Vagina (tissue), 2 donors: ENCODE data around the gene LSM3. TPM values are rescaled to one million over a fixed set of nuclear protein-coding genes. Genes with fewer than 3 reads are reported as not detected.
A peak's percentile ranks its signal among the peaks of the same experiment; 100 is the strongest.

ENCODE experiments used
- DNase-seq, 2 donors: peaks; one replicate each; pipeline ENCODE4 v3.0.0-alpha.2; 2017; ENCODE audit errors: extremely low spot score in 2 of 2
- H3K27ac ChIP-seq: fragments of 200-600 bp; sonication (generic); one replicate; pipeline ENCODE4 v1.5.1; 2019
- H3K27me3 ChIP-seq: fragments of 200-600 bp; sonication (generic); one replicate; pipeline ENCODE4 v1.5.1; 2019
- H3K36me3 ChIP-seq, 2 donors: fragments of 200-600 bp; sonication (generic); one replicate each; pipeline ENCODE4 v1.5.1; 2017 to 2019
- H3K4me1 ChIP-seq: fragments of 200-600 bp; sonication (generic); one replicate; pipeline ENCODE4 v1.5.1; 2019
- H3K4me3 ChIP-seq, 2 donors: fragments of 200-600 bp; sonication (generic); 1 replicate in 1 of 2; 2 replicates in 1 of 2; pipeline ENCODE4 v1.5.1; 2016 to 2019
- H3K9me3 ChIP-seq: fragments of 200-600 bp; sonication (generic); one replicate; pipeline ENCODE4 v1.5.1; 2019
- CTCF ChIP-seq, 3 experiments: fragments of 450-650 bp in 2 of 3; fragments of 200-600 bp in 1 of 3; sonication (generic) in 1 of 3; IDR thresholded peaks; one replicate each; pipeline ENCODE4 v1.5.1; 2017 to 2019; ENCODE audit warnings: antibody characterized with exemption in 3 of 3, mild to moderate bottlenecking in 2 of 3, moderate library complexity in 2 of 3
- POLR2A ChIP-seq, 2 donors: fragments of 450-650 bp; IDR thresholded peaks; one replicate each; pipeline ENCODE4 v1.6.1; 2017; ENCODE audit warnings: antibody characterized with exemption in 2 of 2, mild to moderate bottlenecking in 2 of 2, moderate library complexity in 2 of 2
- POLR2AphosphoS5 ChIP-seq, 2 donors: sonication (generic); formaldehyde crosslinking; IDR thresholded peaks; one replicate each; pipeline ENCODE4 v1.9.0; 2017; ENCODE audit warnings: antibody characterized with exemption in 2 of 2, mild to moderate bottlenecking in 2 of 2, low read depth in 1 of 2; ENCODE audit not compliant: insufficient read depth in 1 of 2
- intact Hi-C: fragments of 100-400 bp; cut with DNase I; formaldehyde crosslinking; loops from one replicate; pipeline ENCODE4 v1.15.1; 2023
- total RNA-seq: library from RNA; depleted of rRNA; stranded (reverse); fragments of >200 nt; gene quantifications from one replicate; pipeline ENCODE4 v1.2.3, GENCODE V29; 2016

The LSM3 gene
- total RNA-seq, 1 donor from 2014 or later, result 6.4 TPM

- no peak for DNase-seq
- Histone ChIP-seq H3K4me1 (peaks cover 50% of the 10 kb centered on the region), H3K27ac (peak overlapping the region; percentile 88), H3K4me3 (peak overlapping the region; percentile 66 to 82), H3K27me3 (no peaks in the 10 kb centered on the region), H3K9me3 (no peaks in the 10 kb centered on the region), H3K36me3 (peaks cover 0 to 15% of the 10 kb centered on the region in 2 donors)
- intact Hi-C loops, result no loop called here
- TF ChIP-seq CTCF (IDR thresholded peaks at IDR 0.05), result no peak
These were observed 473 bp downstream of the LSM3 start for GRCh38 chr3:14179114-14179465.

- no peaks in the 10 kb centered on the region for H3K27me3 ChIP-seq
- no peak overlapping the region for H3K27ac ChIP-seq
- intact Hi-C loops, result loop anchor here (5.0 kb wide), 1 partner anchor 52 kb away; the partner anchor contains the start of gene TMEM43
- DNase-seq, result no peak
- H3K36me3 ChIP-seq, result peaks cover 0 to 17% of the 10 kb centered on the region in 2 donors
- TF ChIP-seq POLR2A (IDR thresholded peaks at IDR 0.05), result no peak
- TF ChIP-seq CTCF (IDR thresholded peaks at IDR 0.05), result no peak
- TF ChIP-seq POLR2AphosphoS5 (IDR thresholded peaks at IDR 0.05; ENCODE audit: insufficient read depth in 1 of 2, low read depth in 1 of 2), result no peak
- H3K9me3 ChIP-seq, result no peaks in the 10 kb centered on the region
- no peak overlapping the region for H3K4me3 ChIP-seq
- peaks cover 50% of the 10 kb centered on the region for H3K4me1 ChIP-seq
These were observed 1.2 kb downstream of the LSM3 start for GRCh38 chr3:14179795-14180194.

GRCh38 chr3:14181253-14181652 is 2.6 kb downstream of the LSM3 start:
- Histone ChIP-seq H3K27ac (no peak overlapping the region), H3K27me3 (no peaks in the 10 kb centered on the region), H3K4me3 (no peak overlapping the region), H3K36me3 (peaks cover 0 to 31% of the 10 kb centered on the region in 2 donors), H3K9me3 (no peaks in the 10 kb centered on the region), H3K4me1 (peaks cover 40% of the 10 kb centered on the region)
- no peak for DNase-seq
- intact Hi-C loops, result loop anchor here (5.0 kb wide), 1 partner anchor 54 kb away; the partner anchor contains the start of gene TMEM43
- no peak for TF ChIP-seq POLR2A (IDR thresholded peaks at IDR 0.05)
- TF ChIP-seq CTCF (IDR thresholded peaks at IDR 0.05), result no peak
- TF ChIP-seq POLR2AphosphoS5 (IDR thresholded peaks at IDR 0.05; ENCODE audit: insufficient read depth in 1 of 2, low read depth in 1 of 2), result no peak

- H3K27ac ChIP-seq, result no peak overlapping the region
- peaks cover 0 to 44% of the 10 kb centered on the region in 2 donors for H3K36me3 ChIP-seq
- intact Hi-C loops, result loop anchor here (5.0 kb wide), 1 partner anchor 56 kb away; the partner anchor contains the start of gene TMEM43
- no peaks in the 10 kb centered on the region for H3K9me3 ChIP-seq
- H3K4me3 ChIP-seq, result no peak overlapping the region
- DNase-seq, result no peak
- TF ChIP-seq POLR2A (IDR thresholded peaks at IDR 0.05) (no peak), CTCF (IDR thresholded peaks at IDR 0.05) (no peak), POLR2AphosphoS5 (IDR thresholded peaks at IDR 0.05; ENCODE audit: insufficient read depth in 1 of 2, low read depth in 1 of 2) (no peak)
- no peaks in the 10 kb centered on the region for H3K27me3 ChIP-seq
- peaks cover 22% of the 10 kb centered on the region for H3K4me1 ChIP-seq
These were observed 4.5 kb downstream of the LSM3 start for GRCh38 chr3:14183015-14183577.

GRCh38 chr3:14186854-14187458 is 8.3 kb downstream of the LSM3 start:
- Histone ChIP-seq H3K27ac (no peak overlapping the region), H3K4me3 (no peak overlapping the region), H3K27me3 (no peaks in the 10 kb centered on the region), H3K9me3 (no peaks in the 10 kb centered on the region), H3K36me3 (peaks cover 0 to 38% of the 10 kb centered on the region in 2 donors), H3K4me1 (no peaks in the 10 kb centered on the region)
- no peak for DNase-seq
- intact Hi-C loops, result no loop called here
- TF ChIP-seq POLR2AphosphoS5 (IDR thresholded peaks at IDR 0.05; ENCODE audit: insufficient read depth in 1 of 2, low read depth in 1 of 2) (no peak), CTCF (IDR thresholded peaks at IDR 0.05) (no peak), POLR2A (IDR thresholded peaks at IDR 0.05) (no peak)
